ENCODE results near the gene CEND1.
"Not testable (repeated sequence)": the region's sequence is repeated elsewhere in the genome, so short reads cannot be mapped to it uniquely, and the experiment has no call there.

Gene CEND1

DNA sequence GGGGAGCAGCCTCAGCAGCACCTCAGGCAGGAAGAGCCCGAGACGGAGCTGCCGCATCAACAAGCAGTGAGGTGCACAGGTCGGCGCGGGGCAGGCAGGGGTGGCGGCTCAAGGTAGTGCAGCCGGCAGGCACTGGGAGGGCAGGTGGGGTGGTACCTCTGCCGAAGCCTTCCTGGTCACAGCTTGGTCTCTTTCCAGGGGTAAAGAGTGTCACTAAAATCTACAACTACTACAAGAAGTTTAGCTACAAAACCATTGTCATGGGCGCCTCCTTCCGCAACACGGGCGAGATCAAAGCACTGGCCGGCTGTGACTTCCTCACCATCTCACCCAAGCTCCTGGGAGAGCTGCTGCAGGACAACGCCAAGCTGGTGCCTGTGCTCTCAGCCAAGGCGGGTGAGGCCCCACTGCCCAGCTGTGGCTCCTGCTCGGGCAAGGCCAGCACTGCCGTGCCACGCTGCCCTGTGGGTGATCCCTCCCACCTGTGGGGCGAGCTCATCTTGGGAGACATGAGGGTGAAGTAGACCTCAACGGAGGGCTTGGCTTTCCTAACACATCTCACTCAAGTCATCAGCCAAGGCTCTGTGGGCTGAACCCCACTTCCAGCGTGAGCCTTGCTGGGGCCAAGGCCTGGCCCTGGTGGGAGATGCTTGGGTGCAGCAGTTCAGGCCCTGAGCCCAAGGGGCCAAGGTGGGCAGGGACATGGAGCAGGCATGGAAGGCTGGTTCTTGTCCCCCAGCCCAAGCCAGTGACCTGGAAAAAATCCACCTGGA lies 26.2 kb downstream of the CEND1 start:
- DNase-seq (ENCODE audit: low spot score), result no peak

GRCh38 chr11:763073-763463 lies 26.8 kb downstream of the CEND1 start:
- no peak for DNase-seq (ENCODE audit: low spot score)

DNA sequence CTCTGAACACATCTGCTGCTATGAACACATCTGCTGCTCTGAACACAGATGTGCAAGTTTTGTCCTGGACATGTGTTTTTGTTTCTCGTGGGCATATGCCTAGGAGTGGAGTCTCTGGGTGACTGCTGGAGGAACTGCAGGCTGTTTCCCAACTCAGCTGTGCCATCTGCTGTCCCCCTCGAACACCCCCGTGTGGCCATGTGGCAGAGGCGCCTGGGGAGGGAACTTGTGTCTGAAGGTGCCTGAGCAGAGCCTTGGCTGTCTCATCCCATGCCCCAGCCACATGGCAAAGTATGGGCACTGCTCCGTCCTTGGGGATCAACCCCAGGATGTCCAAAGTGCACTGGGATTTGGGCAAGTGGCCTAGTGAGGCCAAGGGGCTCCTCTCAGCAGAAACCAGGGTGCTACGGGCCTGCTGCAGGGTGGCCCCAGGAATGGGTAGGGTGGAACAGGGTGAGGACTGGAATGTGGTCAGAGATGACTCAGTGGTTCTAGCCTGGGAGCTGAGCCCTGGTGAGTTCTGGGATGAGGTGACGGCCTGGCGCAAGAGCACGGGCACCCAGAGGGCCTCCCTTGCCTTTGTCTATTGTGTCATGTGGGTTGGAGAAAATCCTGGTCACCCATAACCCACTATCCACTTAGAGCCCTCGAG lies 27.3 kb downstream of the CEND1 start:
- peak; percentile 67 for DNase-seq (ENCODE audit: low spot score)

DNA sequence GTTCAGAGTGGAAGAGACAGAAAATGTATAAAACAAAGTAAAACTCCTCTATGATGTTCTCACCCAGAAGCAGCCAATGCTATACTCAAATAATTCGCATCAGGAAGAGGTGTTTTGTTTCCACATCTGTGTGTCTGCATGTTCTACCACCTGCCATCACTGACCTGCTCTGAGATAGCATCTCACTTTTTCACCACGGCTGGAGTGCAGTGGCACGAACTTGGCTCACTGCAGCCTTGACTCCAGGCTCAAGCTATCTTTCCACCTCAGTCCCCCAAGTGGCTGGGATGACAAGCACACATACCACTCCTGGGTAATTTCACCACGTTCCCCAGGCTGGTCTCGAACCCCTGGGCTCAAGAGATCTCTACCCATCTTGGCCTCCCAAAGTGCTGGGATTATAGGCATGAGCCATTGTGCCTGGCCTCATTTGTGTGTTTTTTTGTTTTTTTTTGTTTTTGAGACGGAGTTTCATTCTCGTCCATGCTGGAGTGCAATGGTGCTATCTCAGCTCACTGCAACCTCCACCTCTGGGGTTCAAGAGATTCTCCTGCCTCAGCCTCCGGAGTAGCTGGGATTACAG lies 28.3 kb downstream of the CEND1 start:
- no peak for DNase-seq (ENCODE audit: low spot score)

- no peak for DNase-seq (ENCODE audit: low spot score)
Measured at GRCh38 chr11:760236-760635, 29.7 kb downstream of the CEND1 start.

DNA sequence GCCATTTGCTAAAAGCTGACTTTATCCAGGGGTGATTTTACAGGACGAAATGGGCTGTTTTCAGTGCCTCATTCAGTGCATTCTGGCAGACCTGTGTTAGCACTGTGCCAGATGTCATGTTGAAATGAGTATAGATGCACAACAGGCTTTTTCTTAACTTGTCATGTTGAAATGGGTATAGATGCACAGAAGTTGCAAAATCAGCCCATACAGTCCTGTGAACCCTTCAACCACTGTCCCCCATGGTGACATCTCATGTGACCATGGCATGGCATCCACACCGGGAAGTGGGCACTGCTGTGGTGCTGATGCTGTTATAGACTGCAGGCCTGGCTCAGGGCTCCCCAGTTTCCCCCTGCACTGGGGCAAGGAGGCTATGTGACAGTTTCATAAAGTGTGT lies 40.2 kb downstream of the CEND1 start:
- DNase-seq (ENCODE audit: low spot score), result no peak

GRCh38 chr11:748007-748359 lies 41.9 kb downstream of the CEND1 start:
- no peak for DNase-seq (ENCODE audit: low spot score)

GRCh38 chr11:747158-748006 lies 42.5 kb downstream of the CEND1 start, which contains the start of gene TALDO1:
Gene TALDO1 (plus strand): TSS chr11:747464. CDS start chr11:747482, 18 bp downstream.
- peak; percentile 92 for DNase-seq (ENCODE audit: low spot score)

DNA sequence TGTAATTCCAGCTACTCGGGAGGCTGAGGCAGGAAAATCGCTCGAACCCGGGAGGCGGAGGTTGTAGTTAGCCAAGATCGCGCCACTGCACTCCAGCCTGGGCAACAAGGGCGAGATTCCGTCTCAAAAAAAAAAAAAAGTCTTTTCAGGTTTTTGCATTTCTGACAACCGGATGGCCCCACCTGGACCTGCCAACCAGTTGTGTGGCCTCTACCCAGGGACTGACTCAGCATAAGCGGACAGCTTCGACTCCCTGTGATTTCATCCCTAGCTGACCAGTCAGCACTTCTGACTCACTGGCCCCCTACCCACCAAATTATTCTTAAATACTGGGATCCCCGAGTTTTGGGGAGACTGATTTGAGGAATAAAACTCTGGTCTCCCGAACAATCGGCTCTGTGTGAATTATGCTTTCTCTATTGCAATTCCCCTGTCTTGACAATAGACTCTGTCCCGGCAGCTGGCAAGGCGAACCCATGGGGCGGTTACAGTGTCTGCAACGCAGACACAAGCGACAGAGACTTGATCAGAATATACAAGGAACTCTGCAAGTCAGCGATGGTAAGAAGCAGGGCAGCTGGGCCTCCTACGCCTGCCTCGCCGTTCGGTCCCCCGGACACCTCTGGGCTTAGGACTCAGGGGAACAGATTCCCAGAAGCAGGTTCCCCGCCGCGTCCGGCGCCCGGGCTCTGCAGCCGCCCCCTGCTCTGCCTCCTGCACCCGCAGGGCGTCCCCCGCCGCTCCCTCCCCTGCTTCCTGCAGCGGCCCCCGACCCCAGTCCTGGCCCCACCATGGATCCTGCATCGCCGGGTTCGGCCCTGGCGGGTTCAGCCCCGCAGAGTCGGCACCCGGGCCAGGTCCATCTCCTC lies 43.4 kb downstream of the CEND1 start:
- peak; percentile 80 for DNase-seq (ENCODE audit: low spot score)

- DNase-seq (ENCODE audit: low spot score), result no peak
Measured at GRCh38 chr11:745428-745827, 44.5 kb downstream of the CEND1 start.

DNA sequence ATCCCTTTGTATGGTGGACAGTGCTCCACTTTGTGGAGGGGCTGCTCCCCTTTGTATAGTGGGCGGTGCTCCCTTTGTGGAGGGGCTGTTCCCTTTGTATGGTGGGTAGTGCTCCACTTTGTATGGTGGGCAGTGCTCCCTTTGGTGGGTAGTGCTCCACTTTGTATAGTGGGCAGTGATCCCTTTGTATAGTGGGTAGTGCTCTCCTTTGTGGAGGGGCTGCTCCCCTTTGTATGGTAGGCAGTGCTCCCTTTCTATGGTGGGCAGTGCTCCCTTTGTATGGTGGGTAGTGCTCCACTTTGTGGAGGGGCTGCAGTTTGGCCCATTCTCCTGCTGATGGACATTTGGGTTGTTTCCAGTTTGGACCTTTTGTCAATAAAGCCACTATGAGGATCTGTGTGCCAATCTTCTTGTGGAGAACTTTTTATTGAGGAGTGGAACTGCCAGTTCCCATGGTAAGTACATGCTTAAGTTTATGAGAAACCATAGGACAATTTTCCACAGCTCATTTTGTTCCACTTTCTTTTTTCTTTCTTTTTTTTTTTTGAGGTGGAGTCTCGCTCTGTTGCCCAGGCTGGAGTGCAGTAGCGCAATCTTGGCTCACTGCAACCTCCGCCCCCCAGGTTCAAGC lies 47.2 kb downstream of the CEND1 start:
- DNase-seq (ENCODE audit: low spot score), result no peak

GRCh38 chr11:742156-742546 lies 47.7 kb downstream of the CEND1 start:
- DNase-seq (ENCODE audit: low spot score), result no peak

- not testable (repeated sequence) for DNase-seq (ENCODE audit: low spot score)
Measured at GRCh38 chr11:737899-738298, 52.0 kb downstream of the CEND1 start.

- no peak for DNase-seq (ENCODE audit: low spot score)
Measured at GRCh38 chr11:737366-737765, 52.5 kb downstream of the CEND1 start.
